ENCODE results near the gene NET1.
"Not testable (repeated sequence)": the region's sequence is repeated elsewhere in the genome, so short reads cannot be mapped to it uniquely, and the experiment has no call there.

NET1 gene

DNA sequence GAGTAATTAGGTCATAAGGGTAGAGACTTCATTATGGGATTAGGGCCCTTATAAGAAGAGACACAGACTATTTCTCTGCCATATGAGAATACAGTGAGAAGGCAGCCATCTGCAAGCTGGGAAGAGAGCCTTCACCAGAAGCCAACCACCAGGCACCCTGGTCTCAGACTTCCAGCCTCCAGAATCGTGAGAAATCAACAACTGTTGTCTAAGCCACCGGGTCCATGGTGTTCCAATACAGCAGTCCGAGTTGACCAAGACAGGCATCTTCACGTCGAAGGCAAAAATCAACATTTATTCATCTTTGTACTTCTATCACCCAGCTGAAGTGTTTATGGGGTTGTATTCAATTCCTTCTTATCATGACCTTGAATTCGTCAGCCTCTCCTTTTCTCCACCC is 13.0 kb upstream of the NET1 start:
- no peaks in the 10 kb centered on the region for H3K9me3 ChIP-seq (ENCODE audit: control insufficient read depth in 2 of 2, low read length in 2 of 2)
- H3K9ac ChIP-seq (ENCODE audit: low read length in 2 of 2): no peak overlapping the region
- no peaks in the 10 kb centered on the region for H3K27me3 ChIP-seq (ENCODE audit: control insufficient read depth in 1 of 2, insufficient read depth in 2 of 2, low read length in 2 of 2)
- H3K4me1 ChIP-seq (ENCODE audit: control insufficient read depth, insufficient read depth, low read length): peaks cover 11% of the 10 kb centered on the region
- no peaks in the 10 kb centered on the region for H3K36me3 ChIP-seq (ENCODE audit: control insufficient read depth in 2 of 2, insufficient read depth in 2 of 2, low read length in 2 of 2)
- no peak overlapping the region for H3K27ac ChIP-seq (ENCODE audit: low read length)
- H3K4me3 ChIP-seq (ENCODE audit: low read length in 2 of 2): no peak overlapping the region

DNA sequence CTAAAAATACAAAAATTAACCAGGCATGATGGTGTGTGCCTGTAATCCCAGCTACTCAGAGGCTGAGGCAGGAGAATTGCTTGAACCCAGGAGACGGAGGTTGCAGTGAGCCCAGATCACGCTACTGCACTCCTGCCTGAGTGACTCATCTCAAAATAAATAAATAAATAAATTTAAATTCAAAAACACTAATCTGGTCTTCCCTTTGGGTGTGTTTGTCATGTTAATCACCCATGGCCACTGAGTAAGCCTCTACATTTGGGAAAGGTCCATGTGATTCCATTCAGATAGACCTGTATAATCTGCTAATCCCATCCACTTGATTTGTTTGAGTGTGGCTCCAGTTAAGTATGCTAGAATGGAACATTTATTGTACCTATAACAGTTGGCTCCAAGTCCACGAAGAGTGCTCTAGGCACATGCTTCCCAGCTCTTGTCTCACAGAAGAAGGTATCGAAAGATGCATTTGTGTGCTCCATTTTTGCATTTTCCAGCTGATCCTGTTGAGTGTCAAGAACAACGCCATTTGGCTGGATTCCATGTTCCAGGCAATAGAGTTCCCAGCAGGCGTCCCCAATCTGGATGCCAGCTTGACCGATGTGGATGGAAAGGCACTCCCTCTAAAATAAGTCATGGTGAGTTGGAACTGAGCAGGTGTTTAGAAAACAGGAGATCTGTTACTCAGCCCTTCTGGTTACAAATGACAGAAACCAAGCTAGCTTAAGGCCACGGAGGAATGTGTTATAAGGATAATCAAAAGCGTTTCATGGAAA is 11.7 kb upstream of the NET1 start:
- H3K4me3 ChIP-seq (ENCODE audit: low read length in 2 of 2): no peak overlapping the region
- H3K36me3 ChIP-seq (ENCODE audit: control insufficient read depth in 2 of 2, insufficient read depth in 2 of 2, low read length in 2 of 2): no peaks in the 10 kb centered on the region
- no peaks in the 10 kb centered on the region for H3K9me3 ChIP-seq (ENCODE audit: control insufficient read depth in 2 of 2, low read length in 2 of 2)
- peaks cover 11% of the 10 kb centered on the region for H3K4me1 ChIP-seq (ENCODE audit: control insufficient read depth, insufficient read depth, low read length)
- H3K27ac ChIP-seq (ENCODE audit: low read length): peak overlapping the region; percentile 19
- no peak overlapping the region for H3K9ac ChIP-seq (ENCODE audit: low read length in 2 of 2)
- no peaks in the 10 kb centered on the region for H3K27me3 ChIP-seq (ENCODE audit: control insufficient read depth in 1 of 2, insufficient read depth in 2 of 2, low read length in 2 of 2)

DNA sequence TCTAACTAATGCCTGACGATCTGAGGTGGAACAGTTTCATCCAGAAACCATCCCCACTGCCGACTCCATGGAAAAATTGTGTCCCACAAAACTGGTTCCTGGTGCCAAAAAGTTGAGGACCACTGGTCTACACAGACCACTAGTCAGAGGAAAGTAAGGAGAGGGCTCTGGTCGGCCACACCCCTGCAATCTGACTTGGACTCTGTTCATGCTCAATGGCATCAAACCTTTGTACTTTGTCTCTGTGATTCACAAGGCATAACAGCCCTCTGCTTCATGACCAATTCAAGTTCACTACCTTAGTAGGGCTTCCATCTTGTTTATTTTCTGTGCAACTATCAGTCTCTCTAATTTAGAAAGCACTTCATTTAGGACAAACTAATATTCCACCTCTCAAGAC is 9.6 kb upstream of the NET1 start:
- H3K27me3 ChIP-seq (ENCODE audit: control insufficient read depth in 1 of 2, insufficient read depth in 2 of 2, low read length in 2 of 2): no peaks in the 10 kb centered on the region
- no peaks in the 10 kb centered on the region for H3K9me3 ChIP-seq (ENCODE audit: control insufficient read depth in 2 of 2, low read length in 2 of 2)
- no peak overlapping the region for H3K27ac ChIP-seq (ENCODE audit: low read length)
- no peak overlapping the region for H3K9ac ChIP-seq (ENCODE audit: low read length in 2 of 2)
- no peaks in the 10 kb centered on the region for H3K36me3 ChIP-seq (ENCODE audit: control insufficient read depth in 2 of 2, insufficient read depth in 2 of 2, low read length in 2 of 2)
- H3K4me1 ChIP-seq (ENCODE audit: control insufficient read depth, insufficient read depth, low read length): peaks cover 4% of the 10 kb centered on the region
- no peak overlapping the region for H3K4me3 ChIP-seq (ENCODE audit: low read length in 2 of 2)

DNA sequence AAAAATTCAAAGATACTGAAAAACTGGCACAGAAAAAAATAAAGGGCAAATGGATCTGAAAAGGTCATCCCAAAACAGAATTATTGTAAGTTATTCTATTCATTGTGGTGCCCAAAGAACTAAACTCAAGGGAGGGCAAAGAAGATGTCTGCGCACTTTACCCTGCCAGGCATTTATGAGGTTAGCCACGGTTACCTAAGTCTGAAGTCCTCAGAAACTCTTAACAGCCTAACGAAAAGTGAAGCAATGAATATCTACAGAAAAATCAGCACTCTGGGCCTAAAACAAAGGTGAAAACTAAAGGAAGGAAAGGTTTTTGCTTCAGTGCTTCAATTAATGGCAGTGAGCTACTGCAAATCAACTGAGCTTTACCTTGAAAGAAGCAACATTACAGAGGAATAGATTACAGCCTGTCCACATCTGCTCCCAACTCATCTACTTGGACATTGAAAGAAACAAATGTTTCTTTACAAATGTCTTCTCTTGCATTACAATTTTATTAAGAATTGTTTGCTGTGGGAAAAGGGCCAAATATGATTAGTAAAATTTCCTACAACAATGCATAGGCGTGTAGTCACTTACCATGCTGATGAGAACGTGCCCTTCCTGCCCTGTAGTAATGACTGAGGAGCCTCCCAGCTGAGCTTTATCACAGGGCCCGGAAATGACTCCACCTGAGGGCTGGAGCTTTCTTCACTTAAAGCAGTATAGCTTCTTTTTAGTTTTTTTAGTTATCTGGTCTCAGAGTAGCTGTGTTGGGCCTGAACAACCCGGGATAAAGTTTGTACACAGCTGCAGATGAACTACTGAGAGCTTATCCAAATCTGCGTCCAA is 7.9 kb upstream of the NET1 start, which contains the start of gene TUBAL3:
Gene TUBAL3 (minus strand): TSS at position 621 of the 834 bp plus-strand sequence. CDS start 36 bp downstream, at position 585.
- H3K27ac ChIP-seq (ENCODE audit: low read length): no peak within 1 kb of the TSS
- no peak within 1 kb of the TSS for H3K9ac ChIP-seq (ENCODE audit: low read length in 2 of 2)
- H3K36me3 ChIP-seq (ENCODE audit: control insufficient read depth in 2 of 2, insufficient read depth in 2 of 2, low read length in 2 of 2): no peaks in the 10 kb centered on the region
- no peak within 1 kb of the TSS for H3K4me3 ChIP-seq (ENCODE audit: low read length in 2 of 2)
- no peaks in the 10 kb centered on the region for H3K9me3 ChIP-seq (ENCODE audit: control insufficient read depth in 2 of 2, low read length in 2 of 2)
- H3K27me3 ChIP-seq (ENCODE audit: control insufficient read depth in 1 of 2, insufficient read depth in 2 of 2, low read length in 2 of 2): no peaks in the 10 kb centered on the region
- H3K4me1 ChIP-seq (ENCODE audit: control insufficient read depth, insufficient read depth, low read length): peaks cover 3% of the 10 kb centered on the region

DNA sequence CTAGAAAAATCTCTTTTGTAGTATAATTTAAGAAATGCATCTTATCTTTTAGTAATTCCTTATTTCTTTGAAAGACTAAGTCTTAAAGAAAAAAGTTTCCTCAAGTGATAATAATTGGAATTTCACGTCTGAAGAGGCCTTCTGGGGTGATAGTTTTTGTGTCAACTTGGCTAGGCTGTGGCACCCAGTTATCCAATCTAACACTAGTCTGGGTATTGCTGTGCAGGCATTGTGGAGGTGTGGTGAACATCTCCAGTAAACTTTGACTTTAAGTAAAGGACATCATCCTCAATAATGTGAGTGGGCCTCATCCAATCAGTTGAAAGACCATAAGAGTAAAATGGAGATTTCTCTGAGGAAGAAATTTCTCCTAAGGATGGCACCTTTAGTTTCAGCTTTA is 5.4 kb upstream of the NET1 start:
- no peaks in the 10 kb centered on the region for H3K4me1 ChIP-seq (ENCODE audit: control insufficient read depth, insufficient read depth, low read length)
- H3K9me3 ChIP-seq (ENCODE audit: control insufficient read depth in 2 of 2, low read length in 2 of 2): no peaks in the 10 kb centered on the region
- no peak overlapping the region for H3K27ac ChIP-seq (ENCODE audit: low read length)
- no peaks in the 10 kb centered on the region for H3K36me3 ChIP-seq (ENCODE audit: control insufficient read depth in 2 of 2, insufficient read depth in 2 of 2, low read length in 2 of 2)
- H3K27me3 ChIP-seq (ENCODE audit: control insufficient read depth in 1 of 2, insufficient read depth in 2 of 2, low read length in 2 of 2): no peaks in the 10 kb centered on the region
- no peak overlapping the region for H3K9ac ChIP-seq (ENCODE audit: low read length in 2 of 2)
- H3K4me3 ChIP-seq (ENCODE audit: low read length in 2 of 2): no peak overlapping the region

DNA sequence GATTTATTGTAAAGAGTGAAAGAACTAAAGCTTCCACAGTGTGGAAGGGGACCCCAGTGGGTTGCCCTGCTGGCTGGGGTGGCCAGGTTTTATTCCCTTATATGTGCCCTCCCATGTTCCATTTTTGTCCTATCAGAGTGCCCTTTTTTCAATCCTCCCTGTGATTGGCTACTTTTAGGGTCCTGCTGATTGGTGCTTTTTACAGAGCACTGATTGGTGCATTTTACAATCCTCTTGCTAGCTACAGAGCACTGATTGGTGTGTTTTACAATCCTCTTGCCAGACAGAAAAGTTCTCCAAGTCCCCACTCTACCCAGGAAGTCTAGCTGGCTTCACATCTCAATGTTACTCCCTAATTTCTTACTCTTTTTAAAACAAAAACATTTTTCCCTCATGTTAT is 1.6 kb upstream of the NET1 start:
- H3K27me3 ChIP-seq (ENCODE audit: control insufficient read depth in 1 of 2, insufficient read depth in 2 of 2, low read length in 2 of 2); H3K27ac ChIP-seq (ENCODE audit: low read length); H3K9me3 ChIP-seq (ENCODE audit: control insufficient read depth in 2 of 2, low read length in 2 of 2); H3K9ac ChIP-seq (ENCODE audit: low read length in 2 of 2); H3K4me1 ChIP-seq (ENCODE audit: control insufficient read depth, insufficient read depth, low read length); H3K4me3 ChIP-seq (ENCODE audit: low read length in 2 of 2); H3K36me3 ChIP-seq (ENCODE audit: control insufficient read depth in 2 of 2, insufficient read depth in 2 of 2, low read length in 2 of 2): not testable (repeated sequence)

DNA sequence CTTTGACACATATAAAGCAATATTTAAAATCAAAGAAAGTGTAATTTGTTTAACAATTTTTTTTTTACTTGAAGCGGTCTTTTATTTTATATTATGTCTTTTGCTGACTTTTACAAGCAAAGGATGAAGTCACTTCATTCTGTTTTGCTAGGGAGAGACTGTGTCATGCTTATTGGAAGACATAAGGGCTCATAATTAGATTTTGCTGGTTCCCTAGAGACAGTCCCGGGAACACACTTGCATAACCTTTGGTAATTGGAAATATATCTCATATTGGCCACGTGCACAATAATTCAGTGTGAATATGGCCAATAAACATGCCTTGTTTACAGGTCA is 448 bp upstream of the NET1 start:
- Histone ChIP-seq H3K27me3 (ENCODE audit: control insufficient read depth in 1 of 2, insufficient read depth in 2 of 2, low read length in 2 of 2) (no peaks in the 10 kb centered on the region), H3K9ac (ENCODE audit: low read length in 2 of 2) (peak overlapping the region in 1 of 2 donors; percentile 7), H3K4me1 (ENCODE audit: control insufficient read depth, insufficient read depth, low read length) (no peaks in the 10 kb centered on the region), H3K9me3 (ENCODE audit: control insufficient read depth in 2 of 2, low read length in 2 of 2) (no peaks in the 10 kb centered on the region), H3K36me3 (ENCODE audit: control insufficient read depth in 2 of 2, insufficient read depth in 2 of 2, low read length in 2 of 2) (no peaks in the 10 kb centered on the region), H3K4me3 (ENCODE audit: low read length in 2 of 2) (peak overlapping the region; percentile 50 to 77), H3K27ac (ENCODE audit: low read length) (no peak overlapping the region)

DNA sequence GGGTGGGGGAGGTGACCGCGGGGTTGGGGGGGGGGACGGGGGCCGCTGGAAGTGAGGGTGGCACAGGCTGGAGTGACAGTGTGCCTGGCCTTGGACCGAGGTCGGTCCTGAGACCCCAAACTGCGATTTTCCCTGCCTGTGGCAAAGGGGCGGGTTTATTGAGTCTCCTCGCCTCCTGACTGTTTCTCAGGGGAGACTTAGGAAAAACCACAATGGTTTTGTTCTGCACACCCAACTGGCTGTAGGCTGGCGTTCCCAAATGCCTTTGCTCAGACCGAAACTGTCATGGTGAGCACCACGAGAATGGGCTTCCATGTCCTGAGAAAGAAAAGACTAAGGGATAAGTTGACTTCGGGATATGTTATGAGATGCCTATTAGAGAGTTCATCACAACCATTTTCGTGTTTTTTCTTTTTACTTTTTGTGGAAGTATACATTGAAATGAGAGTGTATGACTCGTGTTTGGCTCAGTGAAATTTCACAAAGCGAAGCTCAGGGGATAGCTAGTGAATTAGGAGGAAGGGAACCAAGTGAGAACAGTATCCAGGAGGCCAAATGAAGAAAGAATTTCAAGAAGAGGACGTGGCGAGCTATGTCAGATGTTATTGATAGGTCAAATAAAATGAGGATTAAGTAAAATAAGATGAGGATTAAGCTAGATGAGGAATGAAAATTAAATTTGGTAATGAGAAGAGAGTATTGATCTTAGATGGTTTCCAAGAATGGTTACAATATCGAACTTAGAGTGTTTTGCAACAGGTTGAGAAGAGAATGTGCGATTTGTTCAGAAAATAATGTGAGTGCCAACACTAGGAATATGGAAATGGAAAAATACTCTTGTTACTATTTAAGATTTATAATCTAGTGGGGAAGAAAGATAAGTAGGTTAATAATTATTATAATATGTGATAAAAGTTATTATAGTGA is 918 bp downstream of the NET1 start:
- Histone ChIP-seq H3K4me1 (ENCODE audit: control insufficient read depth, insufficient read depth, low read length) (no peaks in the 10 kb centered on the region), H3K36me3 (ENCODE audit: control insufficient read depth in 2 of 2, insufficient read depth in 2 of 2, low read length in 2 of 2) (no peaks in the 10 kb centered on the region), H3K4me3 (ENCODE audit: low read length in 2 of 2) (peak overlapping the region; percentile 79 to 91), H3K9me3 (ENCODE audit: control insufficient read depth in 2 of 2, low read length in 2 of 2) (no peaks in the 10 kb centered on the region), H3K27me3 (ENCODE audit: control insufficient read depth in 1 of 2, insufficient read depth in 2 of 2, low read length in 2 of 2) (no peaks in the 10 kb centered on the region), H3K9ac (ENCODE audit: low read length in 2 of 2) (peak overlapping the region; percentile 66 to 78), H3K27ac (ENCODE audit: low read length) (peak overlapping the region; percentile 72)

DNA sequence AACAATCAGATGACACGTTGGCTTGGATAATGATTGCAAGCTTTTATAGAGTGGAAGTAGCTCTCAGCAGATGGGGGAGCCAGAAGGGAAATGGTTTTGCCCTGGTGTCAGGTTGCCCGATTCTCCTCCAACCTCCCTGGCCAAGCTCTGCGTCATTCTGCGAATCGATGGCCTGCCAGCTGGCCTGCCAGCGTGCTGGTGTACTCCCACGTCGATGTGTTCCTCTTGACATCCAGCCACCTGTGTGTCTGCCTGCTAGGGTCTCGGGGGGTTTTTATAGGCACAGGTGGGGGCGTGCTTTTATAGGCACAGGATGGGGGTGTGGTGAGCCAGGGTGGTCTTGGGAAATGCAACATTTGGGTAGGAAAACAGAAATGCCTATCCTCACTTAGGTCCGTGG is 4.6 kb downstream of the NET1 start:
- Histone ChIP-seq H3K4me1 (ENCODE audit: control insufficient read depth, insufficient read depth, low read length) (no peaks in the 10 kb centered on the region), H3K9me3 (ENCODE audit: control insufficient read depth in 2 of 2, low read length in 2 of 2) (peaks cover 0 to 3% of the 10 kb centered on the region in 2 donors), H3K4me3 (ENCODE audit: low read length in 2 of 2) (no peak overlapping the region), H3K9ac (ENCODE audit: low read length in 2 of 2) (no peak overlapping the region), H3K36me3 (ENCODE audit: control insufficient read depth in 2 of 2, insufficient read depth in 2 of 2, low read length in 2 of 2) (no peaks in the 10 kb centered on the region), H3K27ac (ENCODE audit: low read length) (no peak overlapping the region), H3K27me3 (ENCODE audit: control insufficient read depth in 1 of 2, insufficient read depth in 2 of 2, low read length in 2 of 2) (no peaks in the 10 kb centered on the region)

DNA sequence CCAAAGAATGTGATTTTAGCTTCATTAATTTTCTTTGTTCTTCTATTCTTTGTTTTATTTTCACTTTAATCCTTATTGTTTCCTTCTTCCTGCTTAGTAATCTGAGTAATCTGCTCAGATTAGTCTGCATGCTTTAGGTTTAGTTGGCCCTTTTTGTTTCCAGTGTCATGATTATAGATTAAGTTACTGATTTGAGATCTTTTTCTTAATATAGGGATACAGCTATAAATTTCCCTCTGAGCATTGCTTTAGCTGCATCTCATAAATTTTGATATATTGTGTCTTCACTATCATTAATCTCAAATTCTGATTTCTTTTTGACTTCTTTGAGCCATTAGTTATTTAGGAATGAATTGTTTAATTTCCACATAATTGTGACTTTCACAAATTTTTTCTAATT is 6.2 kb downstream of the NET1 start:
- H3K4me1 ChIP-seq (ENCODE audit: control insufficient read depth, insufficient read depth, low read length): no peaks in the 10 kb centered on the region
- no peaks in the 10 kb centered on the region for H3K36me3 ChIP-seq (ENCODE audit: control insufficient read depth in 2 of 2, insufficient read depth in 2 of 2, low read length in 2 of 2)
- H3K9me3 ChIP-seq (ENCODE audit: control insufficient read depth in 2 of 2, low read length in 2 of 2): peaks cover 0 to 3% of the 10 kb centered on the region in 2 donors
- H3K9ac ChIP-seq (ENCODE audit: low read length in 2 of 2): no peak overlapping the region
- H3K4me3 ChIP-seq (ENCODE audit: low read length in 2 of 2): no peak overlapping the region
- no peaks in the 10 kb centered on the region for H3K27me3 ChIP-seq (ENCODE audit: control insufficient read depth in 1 of 2, insufficient read depth in 2 of 2, low read length in 2 of 2)
- H3K27ac ChIP-seq (ENCODE audit: low read length): no peak overlapping the region

Measured in stomach smooth muscle (tissue), 2 donors.